SK-N-SH treated with all-trans-retinoic acid at 6 μM for 48 hours (cell line): Measurements from ENCODE around the gene MLLT6.

ENCODE experiments used
- ATAC-seq: fragments of 200-7000 bp; cut with Tn5 transposase; 3 replicates; pipeline ENCODE4 v1.9.1; 2020; ENCODE audit warnings: mild to moderate bottlenecking, moderate library complexity
- ARNTL ChIP-seq: fragments of 450-650 bp; formaldehyde crosslinking; IDR thresholded peaks from 2 replicates; pipeline ENCODE4 v1.5.0; 2020; ENCODE audit warnings: low read depth, mild to moderate bottlenecking, moderate library complexity, borderline replicate concordance
- BACH2 ChIP-seq: fragments of 250-450 bp; sonication (Bioruptor Pico); IDR thresholded peaks from 2 replicates; pipeline ENCODE4 v1.9.0; 2021; ENCODE audit warnings: mild to moderate bottlenecking, borderline replicate concordance
- CSDC2 ChIP-seq: fragments of 250-450 bp; sonication (Bioruptor Pico); IDR thresholded peaks from 2 replicates; pipeline ENCODE4 v1.5.0; 2020; ENCODE audit warnings: mild to moderate bottlenecking, moderate library complexity
- ESRRG ChIP-seq: fragments of 250-450 bp; sonication (Bioruptor Pico); IDR thresholded peaks from 2 replicates; pipeline ENCODE4 v1.6.1; 2021; ENCODE audit warnings: mild to moderate bottlenecking
- GLIS3 ChIP-seq: fragments of 250-450 bp; sonication (Bioruptor Pico); IDR thresholded peaks from 2 replicates; pipeline ENCODE4 v1.5.0; 2020; ENCODE audit warnings: mild to moderate bottlenecking, moderate library complexity
- ISL1 ChIP-seq: fragments of 250-450 bp; sonication (Bioruptor Pico); IDR thresholded peaks from 2 replicates; pipeline ENCODE4 v2.1.2; 2022; ENCODE audit warnings: mild to moderate bottlenecking, moderate library complexity
- OSR1 ChIP-seq: fragments of 250-450 bp; sonication (Bioruptor Pico); IDR thresholded peaks from 2 replicates; pipeline ENCODE4 v1.8.0; 2022; ENCODE audit warnings: moderate library complexity, mild to moderate bottlenecking, inconsistent platforms
- RARB ChIP-seq: fragments of 250-450 bp; sonication (Bioruptor Pico); IDR thresholded peaks from 2 replicates; pipeline ENCODE4 v1.8.0; 2021; ENCODE audit warnings: mild to moderate bottlenecking, moderate library complexity
- SNAI2 ChIP-seq: fragments of 250-450 bp; sonication (Bioruptor Pico); IDR thresholded peaks from 2 replicates; pipeline ENCODE4 v1.5.0; 2020; ENCODE audit warnings: mild to moderate bottlenecking, moderate library complexity
- TCF4 ChIP-seq: fragments of 250-450 bp; sonication (Bioruptor Pico); IDR thresholded peaks from 2 replicates; pipeline ENCODE4 v1.8.0; 2021; ENCODE audit warnings: mild to moderate bottlenecking, moderate library complexity, borderline replicate concordance
- TSHZ2 ChIP-seq: fragments of 250-450 bp; sonication (Bioruptor Pico); IDR thresholded peaks from 2 replicates; pipeline ENCODE4 v1.5.0; 2020; ENCODE audit warnings: mild to moderate bottlenecking, moderate library complexity
- ZC3H10 ChIP-seq: fragments of 250-450 bp; sonication (Bioruptor Pico); IDR thresholded peaks from 2 replicates; pipeline ENCODE4 v1.5.1; 2021; ENCODE audit warnings: mild to moderate bottlenecking, moderate library complexity
- ZFP3 ChIP-seq: fragments of 250-450 bp; sonication (Bioruptor Pico); IDR thresholded peaks from 2 replicates; pipeline ENCODE4 v1.5.0; 2020; ENCODE audit warnings: mild to moderate bottlenecking, moderate library complexity
- ZFP30 ChIP-seq: fragments of 450-650 bp; formaldehyde crosslinking; IDR thresholded peaks from 2 replicates; pipeline ENCODE4 v1.5.0; 2022; ENCODE audit warnings: mild to moderate bottlenecking, moderate library complexity
- ZNF565 ChIP-seq: fragments of 450-650 bp; formaldehyde crosslinking; conservative IDR thresholded peaks from 2 replicates; pipeline ENCODE4 v1.5.0; 2020; ENCODE audit warnings: low read depth, mild to moderate bottlenecking, moderate library complexity
- ZNF70 ChIP-seq: fragments of 450-650 bp; formaldehyde crosslinking; IDR thresholded peaks from 2 replicates; pipeline ENCODE4 v1.5.0; 2020; ENCODE audit warnings: mild to moderate bottlenecking, moderate library complexity
- ZNF8 ChIP-seq: fragments of 450-650 bp; formaldehyde crosslinking; IDR thresholded peaks from 2 replicates; pipeline ENCODE4 v1.5.0; 2020; ENCODE audit warnings: mild to moderate bottlenecking, moderate library complexity
- TF ChIP-seq, protein P1 (sequence below): fragments of 250-450 bp; sonication (Bioruptor Pico); IDR thresholded peaks from 2 replicates; pipeline ENCODE4 v1.5.1; 2020; ENCODE audit warnings: low read depth, mild to moderate bottlenecking, moderate library complexity
- TF ChIP-seq, protein P2 (sequence below): fragments of 250-450 bp; sonication (Bioruptor Pico); IDR thresholded peaks from 2 replicates; pipeline ENCODE4 v1.8.0; 2021; ENCODE audit warnings: low read depth, mild to moderate bottlenecking, moderate library complexity, borderline replicate concordance
- TF ChIP-seq, protein P3 (sequence below): fragments of 250-450 bp; sonication (Bioruptor Pico); IDR thresholded peaks from 2 replicates; pipeline ENCODE4 v1.8.0; 2020; ENCODE audit warnings: mild to moderate bottlenecking, moderate library complexity, borderline replicate concordance

The MLLT6 gene

GRCh38 chr17:38677819-38678218 lies 27.3 kb upstream of the MLLT6 start (continued):
- no peak for TF ChIP-seq TCF4 (CRISPR knock-in tag)

GRCh38 chr17:38681096-38681495 lies 24.0 kb upstream of the MLLT6 start:
- no peak for ATAC-seq
- TF ChIP-seq BACH2 (CRISPR knock-in tag) = no peak
- TF ChIP-seq, protein P1, sequence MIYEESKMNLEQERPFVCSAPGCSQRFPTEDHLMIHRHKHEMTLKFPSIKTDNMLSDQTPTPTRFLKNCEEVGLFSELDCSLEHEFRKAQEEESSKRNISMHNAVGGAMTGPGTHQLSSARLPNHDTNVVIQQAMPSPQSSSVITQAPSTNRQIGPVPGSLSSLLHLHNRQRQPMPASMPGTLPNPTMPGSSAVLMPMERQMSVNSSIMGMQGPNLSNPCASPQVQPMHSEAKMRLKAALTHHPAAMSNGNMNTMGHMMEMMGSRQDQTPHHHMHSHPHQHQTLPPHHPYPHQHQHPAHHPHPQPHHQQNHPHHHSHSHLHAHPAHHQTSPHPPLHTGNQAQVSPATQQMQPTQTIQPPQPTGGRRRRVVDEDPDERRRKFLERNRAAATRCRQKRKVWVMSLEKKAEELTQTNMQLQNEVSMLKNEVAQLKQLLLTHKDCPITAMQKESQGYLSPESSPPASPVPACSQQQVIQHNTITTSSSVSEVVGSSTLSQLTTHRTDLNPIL (CRISPR knock-in tag) = no peak
- TF ChIP-seq ZFP3 (CRISPR knock-in tag) = no peak
- TF ChIP-seq TSHZ2 (CRISPR knock-in tag) = no peak
- no peak for TF ChIP-seq SNAI2 (CRISPR knock-in tag)
- no peak for TF ChIP-seq ZNF70 (CRISPR knock-in tag)

GRCh38 chr17:38685491-38685890 lies 19.6 kb upstream of the MLLT6 start:
- TF ChIP-seq, protein P2, sequence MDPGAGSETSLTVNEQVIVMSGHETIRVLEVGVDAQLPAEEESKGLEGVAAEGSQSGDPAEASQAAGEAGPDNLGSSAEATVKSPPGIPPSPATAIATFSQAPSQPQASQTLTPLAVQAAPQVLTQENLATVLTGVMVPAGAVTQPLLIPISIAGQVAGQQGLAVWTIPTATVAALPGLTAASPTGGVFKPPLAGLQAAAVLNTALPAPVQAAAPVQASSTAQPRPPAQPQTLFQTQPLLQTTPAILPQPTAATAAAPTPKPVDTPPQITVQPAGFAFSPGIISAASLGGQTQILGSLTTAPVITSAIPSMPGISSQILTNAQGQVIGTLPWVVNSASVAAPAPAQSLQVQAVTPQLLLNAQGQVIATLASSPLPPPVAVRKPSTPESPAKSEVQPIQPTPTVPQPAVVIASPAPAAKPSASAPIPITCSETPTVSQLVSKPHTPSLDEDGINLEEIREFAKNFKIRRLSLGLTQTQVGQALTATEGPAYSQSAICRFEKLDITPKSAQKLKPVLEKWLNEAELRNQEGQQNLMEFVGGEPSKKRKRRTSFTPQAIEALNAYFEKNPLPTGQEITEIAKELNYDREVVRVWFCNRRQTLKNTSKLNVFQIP (CRISPR knock-in tag) = no peak
- TF ChIP-seq CSDC2 (CRISPR knock-in tag) (no peak), BACH2 (CRISPR knock-in tag) (no peak), GLIS3 (CRISPR knock-in tag) (no peak), ZNF8 (CRISPR knock-in tag) (no peak), ARNTL (CRISPR knock-in tag) (no peak), ESRRG (CRISPR knock-in tag) (no peak), RARB (no peak), TCF4 (CRISPR knock-in tag) (no peak), ISL1 (CRISPR knock-in tag) (no peak)
- TF ChIP-seq, protein P3, sequence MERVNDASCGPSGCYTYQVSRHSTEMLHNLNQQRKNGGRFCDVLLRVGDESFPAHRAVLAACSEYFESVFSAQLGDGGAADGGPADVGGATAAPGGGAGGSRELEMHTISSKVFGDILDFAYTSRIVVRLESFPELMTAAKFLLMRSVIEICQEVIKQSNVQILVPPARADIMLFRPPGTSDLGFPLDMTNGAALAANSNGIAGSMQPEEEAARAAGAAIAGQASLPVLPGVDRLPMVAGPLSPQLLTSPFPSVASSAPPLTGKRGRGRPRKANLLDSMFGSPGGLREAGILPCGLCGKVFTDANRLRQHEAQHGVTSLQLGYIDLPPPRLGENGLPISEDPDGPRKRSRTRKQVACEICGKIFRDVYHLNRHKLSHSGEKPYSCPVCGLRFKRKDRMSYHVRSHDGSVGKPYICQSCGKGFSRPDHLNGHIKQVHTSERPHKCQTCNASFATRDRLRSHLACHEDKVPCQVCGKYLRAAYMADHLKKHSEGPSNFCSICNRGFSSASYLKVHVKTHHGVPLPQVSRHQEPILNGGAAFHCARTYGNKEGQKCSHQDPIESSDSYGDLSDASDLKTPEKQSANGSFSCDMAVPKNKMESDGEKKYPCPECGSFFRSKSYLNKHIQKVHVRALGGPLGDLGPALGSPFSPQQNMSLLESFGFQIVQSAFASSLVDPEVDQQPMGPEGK (CRISPR knock-in tag) = no peak
- no peak for ATAC-seq

GRCh38 chr17:38687286-38687685 lies 17.8 kb upstream of the MLLT6 start:
- ATAC-seq = no peak
- TF ChIP-seq, protein P3 (CRISPR knock-in tag) = no peak
- no peak for TF ChIP-seq TCF4 (CRISPR knock-in tag)
- TF ChIP-seq ZC3H10 = no peak
- no peak for TF ChIP-seq ZFP30
- TF ChIP-seq TSHZ2 (CRISPR knock-in tag) = no peak
- no peak for TF ChIP-seq GLIS3 (CRISPR knock-in tag)
- TF ChIP-seq ZNF565 (CRISPR knock-in tag) = no peak
- TF ChIP-seq, protein P1 (CRISPR knock-in tag) = no peak
- TF ChIP-seq RARB = no peak
- no peak for TF ChIP-seq ZNF8 (CRISPR knock-in tag)
- no peak for TF ChIP-seq OSR1
